Activated naive CD4-positive, alpha-beta T cell treated with anti-CD3 and anti-CD28 coated beads, Interleukin-2, amount 10 ng/mL, durations not matched to agents 7 days and 5 days (primary cell): Measurements from ENCODE around the gene TRPC4.

ENCODE experiments used
- CTCF ChIA-PET: fragments of 350-600 bp; sonication (Branson Sonifier 250); formaldehyde crosslinking; loops from one replicate; lab custom pipeline; 2021; ENCODE audit warnings: antibody characterized with exemption; lab: Charles Lee
- DNase-seq: peaks from one replicate; pipeline ENCODE4 v3.0.0-alpha.2; 2020
- H3K27ac Mint-ChIP-seq: one replicate; pipeline ENCODE4 v1.8.0; 2021; ENCODE audit warnings: mild to moderate bottlenecking, moderate library complexity, mixed read lengths
- H3K27me3 Mint-ChIP-seq: one replicate; pipeline ENCODE4 v1.8.0; 2021; ENCODE audit warnings: mild to moderate bottlenecking, mixed read lengths
- H3K36me3 Mint-ChIP-seq: one replicate; pipeline ENCODE4 v1.8.0; 2021; ENCODE audit warnings: mixed read lengths
- H3K4me1 Mint-ChIP-seq: one replicate; pipeline ENCODE4 v1.8.0; 2021; ENCODE audit warnings: mixed read lengths
- H3K4me3 Mint-ChIP-seq: one replicate; pipeline ENCODE4 v1.8.0; 2021; ENCODE audit warnings: mild to moderate bottlenecking, moderate library complexity, mixed read lengths
- H3K9me3 Mint-ChIP-seq: one replicate; pipeline ENCODE4 v1.8.0; 2021; ENCODE audit warnings: mixed read lengths

TRPC4 gene

DNA sequence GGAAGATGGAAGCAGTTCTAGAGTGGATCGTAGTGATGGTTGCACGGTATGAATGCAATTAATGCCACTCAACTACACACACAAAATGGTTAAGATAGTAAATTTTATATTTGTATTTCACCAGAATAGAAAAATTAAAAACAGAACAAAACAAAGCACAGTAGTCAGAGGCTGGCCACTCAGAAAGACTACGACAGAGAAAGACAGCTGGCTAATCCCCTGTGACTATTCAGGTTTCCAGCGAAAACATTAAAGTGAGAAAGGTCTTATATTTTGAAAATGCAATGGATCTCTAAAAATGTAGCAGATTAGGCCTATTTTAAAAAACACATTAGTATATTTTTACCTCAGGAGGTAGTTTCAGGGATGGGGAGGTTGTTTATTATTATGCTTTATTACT lies 139.7 kb downstream of the TRPC4 start:
- no peaks in the 10 kb centered on the region for H3K36me3 Mint-ChIP-seq
- H3K27me3 Mint-ChIP-seq: no peaks in the 10 kb centered on the region
- H3K4me1 Mint-ChIP-seq: no peaks in the 10 kb centered on the region
- H3K9me3 Mint-ChIP-seq: no peaks in the 10 kb centered on the region
- CTCF ChIA-PET: no interaction called here
- H3K27ac Mint-ChIP-seq: no peak overlapping the region
- H3K4me3 Mint-ChIP-seq: no peak overlapping the region
- DNase-seq: no peak

DNA sequence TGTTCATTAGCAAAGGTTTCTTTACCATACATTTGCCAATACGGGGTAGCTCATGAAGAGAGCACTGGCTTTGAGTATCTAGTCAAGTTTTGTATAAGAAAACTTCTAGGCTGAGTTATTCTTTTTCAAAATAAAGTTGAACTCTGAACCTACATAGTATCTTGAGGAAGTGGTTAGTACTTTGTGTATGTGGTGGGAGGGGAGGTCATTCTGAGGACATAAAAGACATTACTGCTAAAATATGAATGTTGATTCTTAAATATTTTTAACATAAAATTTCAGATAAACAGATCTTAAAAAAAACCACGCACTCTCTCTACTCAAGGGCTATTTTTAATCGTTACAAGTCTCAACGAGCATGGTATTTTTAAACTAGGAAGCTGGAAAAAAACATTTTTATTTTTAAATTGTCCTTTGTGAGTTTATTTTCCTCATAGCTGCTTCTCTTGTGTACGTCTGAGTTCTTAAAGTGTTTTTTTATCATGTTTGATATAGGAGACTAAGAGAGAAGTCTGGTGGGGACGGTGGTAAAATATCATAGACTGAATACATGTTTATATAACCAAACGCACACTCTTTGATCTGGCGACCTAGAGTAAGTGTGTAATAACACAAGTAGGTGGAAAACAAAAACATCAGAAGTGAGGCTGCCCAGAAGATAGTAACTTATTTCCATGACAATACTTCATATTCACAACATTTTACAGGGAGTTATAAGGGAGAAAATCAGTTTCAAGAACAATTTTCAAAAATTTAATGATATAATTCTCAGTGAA lies 153.0 kb downstream of the TRPC4 start:
- CTCF ChIA-PET: no interaction called here
- no peak for DNase-seq
- H3K4me3 Mint-ChIP-seq: no peak overlapping the region
- H3K9me3 Mint-ChIP-seq: peaks cover 1% of the 10 kb centered on the region
- H3K27me3 Mint-ChIP-seq: no peaks in the 10 kb centered on the region
- H3K4me1 Mint-ChIP-seq: no peaks in the 10 kb centered on the region
- no peaks in the 10 kb centered on the region for H3K36me3 Mint-ChIP-seq
- H3K27ac Mint-ChIP-seq: no peak overlapping the region

DNA sequence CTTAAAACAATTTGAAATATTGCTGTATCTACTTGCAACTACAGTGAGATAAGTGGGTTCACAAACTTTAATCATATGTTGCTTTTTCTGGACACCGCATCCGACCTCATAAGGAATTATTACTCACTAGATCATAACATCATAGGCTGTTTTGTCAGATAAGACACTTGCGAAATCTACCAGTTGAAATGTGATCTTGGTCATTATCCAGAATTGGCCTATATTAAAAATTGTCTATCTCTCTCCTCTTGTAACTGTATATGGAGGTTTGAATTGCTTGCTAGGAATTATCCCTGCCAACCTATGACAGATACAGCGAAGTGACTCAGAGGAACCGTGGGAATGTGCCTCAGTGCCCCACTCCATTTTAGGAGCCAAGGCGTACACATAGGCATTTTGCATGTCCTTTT lies 154.0 kb downstream of the TRPC4 start:
- Mint-ChIP-seq H3K36me3 (no peaks in the 10 kb centered on the region), H3K4me3 (no peak overlapping the region), H3K27ac (no peak overlapping the region), H3K4me1 (no peaks in the 10 kb centered on the region), H3K27me3 (no peaks in the 10 kb centered on the region), H3K9me3 (peaks cover 1% of the 10 kb centered on the region)
- CTCF ChIA-PET: no interaction called here
- DNase-seq: no peak

DNA sequence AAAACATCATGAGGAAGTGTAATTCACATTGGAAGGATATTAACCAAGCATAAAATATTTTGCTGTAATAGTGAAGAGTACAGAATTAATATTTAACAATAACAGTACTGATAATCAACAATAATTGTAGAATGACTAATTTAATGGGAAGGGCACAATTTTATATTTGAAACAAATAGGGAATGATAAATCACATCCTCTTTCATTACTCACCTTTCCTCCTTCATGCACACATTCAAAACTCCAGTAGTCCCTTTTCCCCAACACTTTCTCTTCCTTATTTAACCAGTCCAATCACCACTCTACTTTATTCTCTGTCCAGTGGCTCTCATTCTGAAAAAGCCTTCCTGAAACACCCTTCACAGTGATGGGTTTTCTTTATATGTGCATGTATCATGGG lies 160.3 kb downstream of the TRPC4 start:
- Mint-ChIP-seq H3K27ac (no peak overlapping the region), H3K27me3 (no peaks in the 10 kb centered on the region), H3K4me1 (no peaks in the 10 kb centered on the region), H3K36me3 (no peaks in the 10 kb centered on the region), H3K4me3 (no peak overlapping the region), H3K9me3 (peaks cover 2% of the 10 kb centered on the region)
- no peak for DNase-seq
- CTCF ChIA-PET: no interaction called here

DNA sequence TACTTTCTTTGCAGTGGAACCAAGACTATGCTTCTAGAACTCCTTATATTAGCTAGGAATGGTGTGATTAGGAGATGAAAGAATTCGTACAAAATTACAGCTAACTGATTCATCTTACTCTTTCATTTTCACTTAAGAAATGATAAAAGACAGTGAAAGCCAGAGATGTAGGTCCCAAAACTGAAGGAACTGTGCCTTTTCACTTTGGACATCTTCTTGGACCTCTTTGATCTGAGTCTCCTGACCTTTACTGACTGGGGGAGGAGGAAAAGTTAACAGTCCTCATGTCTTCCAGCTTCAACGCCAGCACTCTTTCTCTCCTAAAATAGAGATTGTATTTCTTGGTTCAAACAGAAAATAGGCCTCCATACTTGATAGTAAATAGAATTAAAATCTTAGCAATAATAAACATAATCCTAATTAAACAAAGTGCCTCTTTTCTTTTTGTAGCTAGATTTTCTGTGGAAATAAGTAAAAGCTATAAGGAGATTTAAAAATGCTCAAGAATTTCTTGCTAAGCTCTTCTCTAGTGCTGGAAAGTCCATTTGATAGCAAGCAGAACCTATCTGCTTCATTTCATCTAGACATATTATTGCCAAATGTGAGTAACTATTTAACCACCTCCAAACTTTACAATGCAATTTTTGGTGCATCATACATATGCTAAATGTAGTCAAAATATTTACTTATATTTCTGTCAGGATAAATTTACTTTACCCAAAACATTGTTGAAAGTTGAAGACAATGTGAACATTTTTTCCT lies 161.7 kb downstream of the TRPC4 start:
- H3K9me3 Mint-ChIP-seq: peaks cover 2% of the 10 kb centered on the region
- no peak for DNase-seq
- H3K4me3 Mint-ChIP-seq: no peak overlapping the region
- CTCF ChIA-PET: no interaction called here
- no peaks in the 10 kb centered on the region for H3K4me1 Mint-ChIP-seq
- H3K27ac Mint-ChIP-seq: no peak overlapping the region
- no peaks in the 10 kb centered on the region for H3K36me3 Mint-ChIP-seq
- H3K27me3 Mint-ChIP-seq: no peaks in the 10 kb centered on the region

DNA sequence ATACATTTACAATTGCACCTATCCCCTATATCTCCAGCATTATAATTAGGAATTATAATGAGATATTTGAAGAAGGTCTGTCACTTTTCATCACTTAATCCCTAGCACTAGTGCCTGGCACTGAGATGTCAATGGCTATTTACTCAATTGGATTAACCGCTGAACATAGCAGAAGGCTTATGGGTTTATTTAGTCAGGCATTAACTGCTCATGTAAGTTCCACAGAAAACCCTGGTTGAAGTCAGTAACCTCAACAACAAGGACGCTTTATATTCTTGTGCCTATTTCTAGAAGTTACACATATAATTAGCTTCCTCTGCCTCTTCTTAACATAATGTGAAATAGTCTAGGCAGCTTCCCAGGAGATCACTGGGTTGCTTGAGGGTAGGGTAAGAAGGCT lies 163.5 kb downstream of the TRPC4 start:
- DNase-seq: no peak
- Mint-ChIP-seq H3K4me1 (no peaks in the 10 kb centered on the region), H3K27ac (no peak overlapping the region), H3K9me3 (peaks cover 2% of the 10 kb centered on the region), H3K4me3 (no peak overlapping the region), H3K36me3 (no peaks in the 10 kb centered on the region), H3K27me3 (no peaks in the 10 kb centered on the region)
- CTCF ChIA-PET: no interaction called here

DNA sequence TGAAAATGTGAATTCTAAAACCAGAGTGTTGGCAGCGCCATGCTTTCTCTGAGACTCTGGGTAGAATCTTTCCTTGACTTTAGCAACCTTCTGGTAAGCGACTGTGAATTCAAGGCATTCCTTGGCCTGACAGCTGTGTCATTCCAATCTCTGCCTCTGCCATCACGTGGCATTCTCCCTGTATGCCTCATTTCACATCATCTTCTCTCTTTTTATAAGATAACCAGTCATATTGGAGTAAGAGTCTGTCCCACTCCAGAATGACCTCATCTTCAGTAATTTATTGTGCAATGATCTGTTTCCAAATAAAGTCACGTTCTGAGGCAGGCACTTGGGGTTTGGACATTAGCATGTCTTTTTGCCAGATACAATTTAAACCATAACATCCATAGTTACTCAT lies 167.6 kb downstream of the TRPC4 start:
- no peak for DNase-seq
- no peaks in the 10 kb centered on the region for H3K27me3 Mint-ChIP-seq
- no peaks in the 10 kb centered on the region for H3K36me3 Mint-ChIP-seq
- H3K4me1 Mint-ChIP-seq: no peaks in the 10 kb centered on the region
- no peak overlapping the region for H3K27ac Mint-ChIP-seq
- H3K9me3 Mint-ChIP-seq: peaks cover 2% of the 10 kb centered on the region
- CTCF ChIA-PET: no interaction called here
- H3K4me3 Mint-ChIP-seq: no peak overlapping the region

DNA sequence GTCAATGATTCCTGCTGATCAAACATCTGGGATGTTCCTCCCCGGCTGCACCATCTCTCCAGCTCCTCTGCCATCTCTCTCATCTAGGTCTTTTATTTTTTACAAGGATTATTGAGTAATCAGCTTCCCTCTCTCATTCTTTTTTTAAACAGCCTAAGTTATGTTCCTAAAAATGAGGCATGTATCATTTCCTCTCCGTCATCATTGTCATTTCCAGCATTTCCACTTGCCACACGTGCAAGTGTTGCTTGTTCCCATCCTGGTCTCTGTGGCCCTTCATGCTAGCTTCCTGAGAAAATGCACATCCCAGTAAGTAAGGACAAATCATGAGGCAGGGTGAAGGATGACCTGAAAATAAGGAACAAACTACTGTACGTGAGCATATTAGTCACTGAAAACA lies 168.3 kb downstream of the TRPC4 start:
- Mint-ChIP-seq H3K36me3 (no peaks in the 10 kb centered on the region), H3K27ac (no peak overlapping the region), H3K9me3 (peaks cover 2% of the 10 kb centered on the region), H3K4me1 (no peaks in the 10 kb centered on the region), H3K4me3 (no peak overlapping the region), H3K27me3 (no peaks in the 10 kb centered on the region)
- DNase-seq: no peak
- CTCF ChIA-PET: no interaction called here

DNA sequence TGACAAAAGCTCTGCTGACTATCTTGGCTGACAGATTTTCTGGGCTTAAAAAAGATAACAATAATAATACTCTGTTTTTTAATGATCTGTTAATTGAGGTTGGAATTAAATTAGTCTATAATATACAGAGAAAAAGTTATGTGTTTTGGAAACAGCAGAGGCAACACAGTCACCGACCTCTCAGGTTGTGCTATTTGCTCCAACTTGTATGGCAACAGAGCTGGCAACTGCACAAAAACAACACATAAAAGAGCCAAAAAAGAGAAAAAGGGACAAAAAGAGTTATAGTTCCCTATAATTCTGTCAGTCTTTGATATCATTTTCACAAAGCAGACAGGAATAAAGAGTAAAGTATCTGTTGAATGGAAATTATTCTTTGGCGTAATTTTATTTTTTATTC lies 168.7 kb downstream of the TRPC4 start:
- no peak for DNase-seq
- CTCF ChIA-PET: no interaction called here
- Mint-ChIP-seq H3K27me3 (no peaks in the 10 kb centered on the region), H3K27ac (no peak overlapping the region), H3K9me3 (peaks cover 2% of the 10 kb centered on the region), H3K36me3 (no peaks in the 10 kb centered on the region), H3K4me1 (no peaks in the 10 kb centered on the region), H3K4me3 (no peak overlapping the region)

DNA sequence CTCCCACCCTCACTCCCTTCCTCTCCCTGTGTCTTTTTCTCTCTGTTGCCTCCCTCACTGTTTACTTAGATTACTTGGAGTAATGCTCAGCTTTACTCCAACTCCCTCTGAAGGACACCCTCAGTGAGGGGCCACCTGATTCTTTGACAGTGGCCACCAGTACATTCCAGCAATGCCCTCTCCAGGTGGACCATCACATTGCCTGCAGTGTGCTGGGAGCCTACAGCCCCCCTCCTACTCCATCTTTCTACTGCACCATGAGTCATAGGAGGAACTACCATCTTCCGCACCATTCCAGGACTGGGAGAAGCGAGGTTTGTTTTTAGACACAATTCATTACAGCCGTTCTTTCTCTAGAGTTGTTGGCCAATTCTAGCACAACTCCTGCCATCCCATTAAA lies 174.4 kb downstream of the TRPC4 start:
- DNase-seq: no peak
- Mint-ChIP-seq H3K4me1 (no peaks in the 10 kb centered on the region), H3K36me3 (no peaks in the 10 kb centered on the region), H3K9me3 (peaks cover 6% of the 10 kb centered on the region), H3K27ac (no peak overlapping the region), H3K27me3 (no peaks in the 10 kb centered on the region), H3K4me3 (no peak overlapping the region)
- CTCF ChIA-PET: no interaction called here

DNA sequence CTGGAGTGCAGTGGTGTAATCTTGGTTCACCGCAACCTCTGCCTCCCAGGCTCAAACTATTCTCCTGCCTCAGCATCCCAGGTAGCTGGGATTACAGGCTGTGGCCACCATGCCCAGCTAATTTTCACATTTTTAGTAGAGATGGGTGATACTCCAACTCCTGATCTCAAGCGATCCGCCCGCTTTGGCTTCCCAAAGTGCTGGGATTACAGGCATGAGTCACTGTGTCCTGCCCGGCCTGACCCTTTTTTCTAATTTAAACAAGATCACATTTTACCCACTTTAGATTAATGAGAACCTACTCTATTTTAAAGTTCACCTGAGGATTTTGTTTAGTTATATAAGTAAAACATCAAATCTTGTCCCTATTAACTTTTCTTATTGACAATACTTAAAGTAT lies 179.2 kb downstream of the TRPC4 start:
- CTCF ChIA-PET: no interaction called here
- Mint-ChIP-seq H3K9me3 (peaks cover 6% of the 10 kb centered on the region), H3K36me3 (no peaks in the 10 kb centered on the region), H3K27ac (no peak overlapping the region), H3K27me3 (no peaks in the 10 kb centered on the region), H3K4me3 (no peak overlapping the region), H3K4me1 (no peaks in the 10 kb centered on the region)
- no peak for DNase-seq

DNA sequence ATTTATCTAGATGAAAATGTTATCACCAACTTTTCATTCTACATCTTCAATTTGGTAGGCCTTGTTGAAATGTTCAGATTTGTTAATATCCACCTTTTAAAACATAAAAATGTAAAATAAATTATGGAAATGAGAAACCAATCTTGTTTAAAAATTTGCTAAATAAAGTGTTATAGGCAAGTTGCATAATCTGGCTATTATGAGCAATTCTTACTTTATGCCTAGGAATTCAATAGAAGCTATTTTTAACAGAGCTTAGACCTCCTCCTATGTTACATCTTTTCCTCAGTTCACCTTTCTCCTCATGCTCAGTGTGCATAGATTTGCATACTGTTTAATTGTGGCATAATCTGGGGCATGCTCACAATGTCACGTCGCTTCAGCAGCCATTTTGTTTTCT lies 183.1 kb downstream of the TRPC4 start:
- H3K4me3 Mint-ChIP-seq: no peak overlapping the region

DNA sequence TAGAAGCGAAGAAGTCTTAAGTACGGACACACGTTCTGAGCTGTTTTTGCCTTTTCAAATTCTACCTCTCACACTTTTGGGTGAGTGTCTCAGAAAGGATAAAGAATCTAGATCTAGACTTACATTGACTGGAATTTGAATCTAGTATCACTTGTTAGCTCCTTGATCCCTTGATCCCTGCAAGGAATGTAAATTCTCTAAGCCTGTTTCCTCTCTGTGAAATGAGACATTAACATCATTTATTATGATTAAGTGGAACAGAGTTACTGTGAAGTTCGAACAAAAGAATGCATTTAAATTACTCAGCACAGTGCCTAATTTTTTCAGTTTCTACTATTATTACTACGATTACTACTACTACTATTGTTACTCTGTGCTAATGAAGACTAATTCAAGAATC lies 184.4 kb downstream of the TRPC4 start:
- Mint-ChIP-seq H3K27me3 (no peaks in the 10 kb centered on the region), H3K4me3 (no peak overlapping the region), H3K27ac (no peak overlapping the region), H3K4me1 (no peaks in the 10 kb centered on the region), H3K36me3 (no peaks in the 10 kb centered on the region), H3K9me3 (peaks cover 2% of the 10 kb centered on the region)
- CTCF ChIA-PET: no interaction called here
- DNase-seq: no peak

More for the DNA sequence above, 183.1 kb downstream of the TRPC4 start:
- no peak for DNase-seq
- no peaks in the 10 kb centered on the region for H3K27me3 Mint-ChIP-seq
- H3K4me1 Mint-ChIP-seq: no peaks in the 10 kb centered on the region
- H3K36me3 Mint-ChIP-seq: no peaks in the 10 kb centered on the region
- CTCF ChIA-PET: no interaction called here
- peaks cover 2% of the 10 kb centered on the region for H3K9me3 Mint-ChIP-seq
- H3K27ac Mint-ChIP-seq: no peak overlapping the region

DNA sequence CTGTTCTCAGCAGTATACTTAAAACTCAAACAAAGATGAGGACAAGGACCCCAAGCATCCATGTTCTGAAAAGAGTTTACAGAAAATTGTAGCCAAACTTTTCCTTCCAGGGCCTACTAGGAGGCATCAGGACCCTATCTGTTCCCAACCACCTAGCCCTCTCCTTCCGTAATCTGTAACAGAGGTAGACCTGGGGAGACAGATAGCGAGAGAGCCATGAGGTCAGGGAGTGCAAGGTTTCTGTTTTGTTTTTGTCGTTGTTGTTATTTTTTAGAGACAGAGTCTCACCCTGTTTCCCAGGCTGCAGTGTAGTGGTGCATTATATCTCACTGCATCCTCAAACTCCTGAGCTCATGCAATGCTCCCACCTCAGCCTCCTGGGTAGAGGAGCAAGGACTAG lies 187.1 kb downstream of the TRPC4 start:
- DNase-seq: no peak
- Mint-ChIP-seq H3K27me3 (no peaks in the 10 kb centered on the region), H3K4me3 (no peak overlapping the region), H3K27ac (no peak overlapping the region), H3K36me3 (no peaks in the 10 kb centered on the region), H3K9me3 (peaks cover 2% of the 10 kb centered on the region), H3K4me1 (no peaks in the 10 kb centered on the region)
- CTCF ChIA-PET: no interaction called here
